Right lobe of liver (tissue), 6 donors: ENCODE measurements around the gene BOLA3. TPM values are rescaled to one million over a fixed set of nuclear protein-coding genes. Genes with fewer than 3 reads are reported as not detected.

Source experiments
- ATAC-seq, 4 donors: fragments of 200-7000 bp; cut with Tn5 transposase; one replicate each; pipeline ENCODE4 v1.9.1; 2020; ENCODE audit warnings: mild to moderate bottlenecking in 4 of 4, moderate library complexity in 4 of 4
- DNase-seq, 3 donors: peaks; one replicate each; pipeline ENCODE4 v3.0.0-alpha.2; 2020
- H3K27ac ChIP-seq, 3 donors: fragments of 200-600 bp; one replicate each; pipeline ENCODE4 v1.8.0; 2022
- H3K27me3 ChIP-seq, 2 donors: fragments of 200-600 bp; one replicate each; pipeline ENCODE4 v1.8.0; 2022
- H3K36me3 ChIP-seq, 4 donors: fragments of 200-600 bp; sonication (generic) in 1 of 4; one replicate each; pipeline versions ENCODE4 v1.5.1 to v1.8.0; 2017 to 2022; ENCODE audit warnings: control low read depth in 1 of 4
- H3K4me1 ChIP-seq, 4 donors: fragments of 200-600 bp; sonication (generic) in 1 of 4; one replicate each; pipeline versions ENCODE4 v1.5.1 to v1.8.0; 2017 to 2022; ENCODE audit warnings: control low read depth in 1 of 4
- H3K4me3 ChIP-seq, 3 donors: fragments of 200-600 bp; one replicate each; pipeline ENCODE4 v1.8.0; 2022
- H3K9me3 ChIP-seq, 4 donors: fragments of 200-600 bp; sonication (generic) in 1 of 4; one replicate each; pipeline versions ENCODE4 v1.5.1 to v1.8.0; 2017 to 2022; ENCODE audit warnings: control low read depth in 1 of 4
- CTCF ChIP-seq, 4 donors: fragments of 200-600 bp in 3 of 4; fragments of 450-650 bp in 1 of 4; IDR thresholded peaks; one replicate each; pipeline versions ENCODE4 v1.5.1 to v1.8.0; 2016 to 2022; ENCODE audit warnings: antibody characterized with exemption in 4 of 4, mild to moderate bottlenecking in 2 of 4
- POLR2A ChIP-seq: fragments of 450-650 bp; IDR thresholded peaks from one replicate; pipeline ENCODE4 v1.6.1; 2017; ENCODE audit warnings: antibody characterized with exemption, mild to moderate bottlenecking
- WGBS: methylation state at CpG from one replicate; pipeline ENCODE4 v1.1.6; 2018; ENCODE audit warnings: low coverage, low lambda C conversion rate; ENCODE audit not compliant: insufficient coverage; ENCODE audit errors: missing lambda C conversion rate; 5-methylcytosine and 5-hydroxymethylcytosine counted together
- intact Hi-C, 2 donors: fragments of 100-400 bp; cut with DNase I; formaldehyde crosslinking; loops; one replicate each; pipeline versions ENCODE4 v1.11.2 to v1.14.1; 2022
- total RNA-seq, 6 experiments: library from RNA; depleted of rRNA in 2 of 6; stranded (reverse); fragments of >200 nt in 2 of 6; fragmentation: NEBNext Ultra II Directional in 3 of 6; extraction: Animal tissue kit (Norgen Biotek cat#: 25700) in 3 of 6; gene quantifications; one replicate each; pipeline versions ENCODE4 v1.1.0 to v1.2.4, GENCODE V29; 2016 to 2023
- donor health status: DM: no; HTN: yes; CAD: no.
- donor health status: DM: no; HTN: no; CAD: no.
- donor health status: DM: no; HTN: no; CAD: no.
- donor health status: DM: no; HTN: yes; CAD: no.
- donor health status: DM: no; HTN: yes; CAD: no.

Gene BOLA3
- total RNA-seq, 6 experiments from 2014 or later, result 14.6 to 58.6 (median 16.0) TPM

- WGBS, result 94% methylated on average over 8 of the region's 8 CpGs
These were observed 38.2 kb downstream of the BOLA3 start for GRCh38 chr2:74109551-74109950.

GRCh38 chr2:74107071-74107470, 40.6 kb downstream of the BOLA3 start:
- Histone ChIP-seq H3K4me1 (no peaks in the 10 kb centered on the region), H3K27ac (no peak overlapping the region), H3K27me3 (no peaks in the 10 kb centered on the region), H3K4me3 (no peak overlapping the region), H3K9me3 (no peaks in the 10 kb centered on the region), H3K36me3 (no peaks in the 10 kb centered on the region)
- ATAC-seq, result no peak
- WGBS, result 71% methylated on average over 9 of the region's 12 CpGs
- intact Hi-C loops, result no loop called here
- TF ChIP-seq POLR2A (no peak), CTCF (IDR thresholded peaks at IDR 0.05) (no peak)
- DNase-seq, result no peak

More at GRCh38 chr2:74109551-74109950, 38.2 kb downstream of the BOLA3 start:
- no peak for ATAC-seq
- H3K27me3 ChIP-seq, result no peaks in the 10 kb centered on the region
- TF ChIP-seq CTCF (IDR thresholded peaks at IDR 0.05), result no peak
- no peak for TF ChIP-seq POLR2A
- H3K27ac ChIP-seq, result no peak overlapping the region
- no peaks in the 10 kb centered on the region for H3K36me3 ChIP-seq
- no peak for DNase-seq
- no peak overlapping the region for H3K4me3 ChIP-seq
- no peaks in the 10 kb centered on the region for H3K4me1 ChIP-seq
- intact Hi-C loops, result no loop called here
- no peaks in the 10 kb centered on the region for H3K9me3 ChIP-seq

GRCh38 chr2:74105413-74105812, 42.3 kb downstream of the BOLA3 start:
- TF ChIP-seq CTCF (IDR thresholded peaks at IDR 0.05) (no peak), POLR2A (no peak)
- Histone ChIP-seq H3K27me3 (no peaks in the 10 kb centered on the region), H3K4me3 (no peak overlapping the region), H3K4me1 (no peaks in the 10 kb centered on the region), H3K27ac (no peak overlapping the region), H3K9me3 (no peaks in the 10 kb centered on the region), H3K36me3 (peaks cover 0 to 7% (median 3%) of the 10 kb centered on the region in 4 donors)
- 95% methylated on average over 6 of the region's 8 CpGs for WGBS
- no peak for ATAC-seq
- no peak for DNase-seq
- intact Hi-C loops, result no loop called here

DNA sequence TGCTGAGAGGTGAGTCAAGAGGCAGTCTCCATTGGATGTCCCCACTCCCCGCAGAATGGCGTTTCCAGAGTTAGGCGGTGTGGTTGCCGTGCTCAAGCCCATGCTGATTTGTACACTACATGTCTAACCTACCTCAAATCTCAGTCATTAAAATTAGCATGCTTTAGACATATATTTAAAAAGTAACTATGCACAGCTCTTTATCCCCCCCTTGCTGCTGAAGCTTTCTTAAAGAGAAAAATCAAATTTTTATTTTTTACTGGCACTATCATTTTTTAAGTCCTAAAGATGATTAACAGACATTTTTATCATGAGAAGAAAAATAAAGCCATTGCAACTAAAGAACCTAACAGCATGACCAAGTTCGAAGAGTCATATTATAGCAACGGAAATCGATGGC, 42.9 kb downstream of the BOLA3 start:
- Histone ChIP-seq H3K9me3 (no peaks in the 10 kb centered on the region), H3K36me3 (peaks cover 0 to 12% (median 6%) of the 10 kb centered on the region in 4 donors), H3K27me3 (no peaks in the 10 kb centered on the region), H3K4me1 (no peaks in the 10 kb centered on the region), H3K4me3 (no peak overlapping the region), H3K27ac (no peak overlapping the region)
- TF ChIP-seq POLR2A (no peak), CTCF (IDR thresholded peaks at IDR 0.05) (peak in 2 of 4 donors; percentile 15 to 16)
- intact Hi-C loops, result no loop called here
- ATAC-seq (no peak), DNase-seq (no peak)
- WGBS, result 98% methylated on average over 4 of the region's 7 CpGs

- intact Hi-C loops, result no loop called here
- WGBS, result 93% methylated on average over 6 of the region's 6 CpGs
- no peak for TF ChIP-seq POLR2A
- no peak for TF ChIP-seq CTCF (IDR thresholded peaks at IDR 0.05)
These were observed 43.9 kb downstream of the BOLA3 start for GRCh38 chr2:74103763-74104162.

More at GRCh38 chr2:74103763-74104162, 43.9 kb downstream of the BOLA3 start:
- H3K4me1 ChIP-seq, result no peaks in the 10 kb centered on the region
- H3K27me3 ChIP-seq, result no peaks in the 10 kb centered on the region
- H3K4me3 ChIP-seq, result no peak overlapping the region
- ATAC-seq (no peak), DNase-seq (no peak)
- peaks cover 0 to 23% (median 11%) of the 10 kb centered on the region in 4 donors for H3K36me3 ChIP-seq
- H3K9me3 ChIP-seq, result no peaks in the 10 kb centered on the region
- no peak overlapping the region for H3K27ac ChIP-seq
